Activated naive CD4-positive, alpha-beta T cell treated with anti-CD3 and anti-CD28 coated beads for 36 hours (primary cell): ENCODE data around the gene XRN1. TPM values are rescaled to one million over a fixed set of nuclear protein-coding genes. Genes with fewer than 3 reads are reported as not detected.
A peak's percentile ranks its signal among the peaks of the same experiment; 100 is the strongest.
"Not testable (repeated sequence)": the region's sequence is repeated elsewhere in the genome, so short reads cannot be mapped to it uniquely, and the experiment has no call there.

Experiments used
- CTCF ChIA-PET: fragments of 350-600 bp; sonication (Branson Sonifier 250); formaldehyde crosslinking; loops from one replicate; lab custom pipeline; 2021; ENCODE audit warnings: antibody characterized with exemption; lab: Charles Lee
- DNase-seq: peaks from one replicate; pipeline ENCODE4 v3.0.0-alpha.2; 2020
- H3K27ac Mint-ChIP-seq: one replicate; pipeline ENCODE4 v1.8.0; 2021; ENCODE audit warnings: mild to moderate bottlenecking, mixed read lengths
- H3K27me3 Mint-ChIP-seq: one replicate; pipeline ENCODE4 v1.8.0; 2021; ENCODE audit warnings: low read depth, mixed read lengths
- H3K36me3 Mint-ChIP-seq: one replicate; pipeline ENCODE4 v1.8.0; 2021; ENCODE audit warnings: low read depth, mixed read lengths
- H3K4me1 Mint-ChIP-seq: one replicate; pipeline ENCODE4 v1.8.0; 2021; ENCODE audit warnings: low read depth, mixed read lengths
- H3K4me3 Mint-ChIP-seq: one replicate; pipeline ENCODE4 v1.8.0; 2021; ENCODE audit warnings: mild to moderate bottlenecking, moderate library complexity, mixed read lengths
- H3K9me3 Mint-ChIP-seq: one replicate; pipeline ENCODE4 v1.8.0; 2021; ENCODE audit warnings: mixed read lengths
- intact Hi-C: fragments of 100-400 bp; cut with micrococcal nuclease; formaldehyde crosslinking; loops from one replicate; pipeline ENCODE4 v1.15.1; 2023
- total RNA-seq, 2 experiments: library from RNA; stranded (reverse); gene quantifications; one replicate each; pipeline ENCODE4 v1.2.3, GENCODE V29; 2021

The XRN1 gene
- total RNA-seq, 2 experiments from 2014 or later: 63.9 to 64.5 TPM

DNA sequence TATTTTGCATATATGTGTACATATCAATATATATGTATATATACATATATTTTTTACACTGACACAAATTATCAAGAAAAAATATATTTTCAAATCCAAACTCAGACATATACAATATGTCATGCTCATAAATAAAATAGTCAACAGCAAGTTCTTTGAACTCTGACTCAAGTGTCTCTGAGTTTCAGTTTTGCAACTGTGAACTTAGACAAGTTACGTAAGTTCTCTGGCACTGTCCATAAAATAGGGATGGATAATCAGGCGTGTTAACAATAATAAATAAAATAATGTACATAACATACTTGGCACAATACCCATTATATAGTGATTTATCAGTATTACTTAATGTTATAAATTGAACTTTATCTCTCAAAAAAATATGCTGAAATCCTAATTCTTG, 12.1 kb upstream of the XRN1 start:
- CTCF ChIA-PET: no interaction called here
- H3K36me3 Mint-ChIP-seq: peaks cover 20% of the 10 kb centered on the region

DNA sequence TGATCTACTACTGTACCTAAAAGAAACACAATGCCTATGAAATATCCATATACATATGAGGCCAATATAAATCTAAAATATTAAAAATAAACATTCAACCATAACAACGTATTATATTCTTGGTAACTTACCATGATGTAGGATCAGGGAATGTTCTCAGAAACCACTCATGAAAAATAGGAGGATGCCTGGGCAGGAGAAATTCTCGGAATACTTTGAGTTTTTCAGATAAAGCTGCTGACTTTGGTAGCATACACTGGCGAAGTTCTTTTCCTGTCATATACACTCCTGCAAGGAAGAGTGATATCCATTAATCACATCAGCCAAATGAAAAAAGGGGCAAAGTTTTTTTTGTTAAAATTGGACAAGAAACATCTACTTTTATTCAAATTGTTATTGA, 11.3 kb upstream of the XRN1 start:
- H3K36me3 Mint-ChIP-seq: peaks cover 20% of the 10 kb centered on the region
- H3K4me3 Mint-ChIP-seq: no peak overlapping the region
- no peak for DNase-seq
- H3K4me1 Mint-ChIP-seq: no peaks in the 10 kb centered on the region
- CTCF ChIA-PET: no interaction called here
- no peak overlapping the region for H3K27ac Mint-ChIP-seq
- no peaks in the 10 kb centered on the region for H3K9me3 Mint-ChIP-seq
- H3K27me3 Mint-ChIP-seq: no peaks in the 10 kb centered on the region
- intact Hi-C loops: no loop called here

More for the DNA sequence above, 12.1 kb upstream of the XRN1 start:
- no peak overlapping the region for H3K27ac Mint-ChIP-seq
- H3K27me3 Mint-ChIP-seq: no peaks in the 10 kb centered on the region
- no peaks in the 10 kb centered on the region for H3K9me3 Mint-ChIP-seq
- H3K4me3 Mint-ChIP-seq: no peak overlapping the region
- H3K4me1 Mint-ChIP-seq: no peaks in the 10 kb centered on the region
- DNase-seq: no peak
- intact Hi-C loops: no loop called here

DNA sequence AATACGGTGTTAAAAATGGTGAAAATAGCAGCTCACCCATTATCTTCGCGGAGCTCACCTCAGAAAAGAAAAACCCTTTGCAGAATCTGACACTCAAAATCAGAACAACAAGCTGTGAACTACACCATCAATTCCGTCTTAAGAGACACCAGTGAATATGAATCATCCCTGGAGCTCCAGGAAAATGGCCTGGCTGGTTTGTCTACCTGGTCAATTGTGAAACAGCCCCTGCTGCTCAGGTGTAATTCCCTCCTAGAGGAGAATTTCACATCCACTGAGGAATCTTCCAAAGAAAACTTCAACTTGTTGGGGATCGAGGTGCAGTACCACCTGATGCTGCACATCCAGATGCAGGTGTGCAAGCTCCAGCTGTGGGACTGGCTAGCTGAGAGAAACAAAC, 3.0 kb upstream of the XRN1 start:
- no peak overlapping the region for H3K4me3 Mint-ChIP-seq
- H3K4me1 Mint-ChIP-seq: peaks cover 7% of the 10 kb centered on the region
- no peaks in the 10 kb centered on the region for H3K27me3 Mint-ChIP-seq
- no peak for DNase-seq
- no peak overlapping the region for H3K27ac Mint-ChIP-seq
- CTCF ChIA-PET: no interaction called here
- peaks cover 26% of the 10 kb centered on the region for H3K36me3 Mint-ChIP-seq
- intact Hi-C loops: no loop called here
- no peaks in the 10 kb centered on the region for H3K9me3 Mint-ChIP-seq

DNA sequence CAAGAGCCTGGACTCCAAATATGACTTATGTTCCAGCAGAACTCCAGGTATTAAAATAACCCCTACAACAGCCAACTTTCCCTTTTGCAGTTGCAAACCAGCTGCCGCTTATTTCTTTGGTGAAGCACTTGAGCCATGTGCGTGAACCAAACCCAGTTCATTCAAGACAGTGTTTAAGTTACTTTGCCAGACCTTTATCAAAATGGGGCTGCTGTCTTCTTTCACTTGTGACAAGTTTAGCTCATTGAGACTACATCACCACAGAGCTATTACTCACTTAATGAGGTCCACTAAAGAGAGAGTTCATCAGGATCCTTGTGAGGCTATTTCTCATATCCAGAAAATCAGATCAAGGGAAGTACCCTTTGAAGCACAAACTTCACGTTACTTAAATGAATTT, 2.4 kb upstream of the XRN1 start:
- H3K27ac Mint-ChIP-seq: peak overlapping the region; percentile 9
- CTCF ChIA-PET: no interaction called here
- no peak for DNase-seq
- no peaks in the 10 kb centered on the region for H3K9me3 Mint-ChIP-seq
- peaks cover 25% of the 10 kb centered on the region for H3K36me3 Mint-ChIP-seq
- no peak overlapping the region for H3K4me3 Mint-ChIP-seq
- H3K4me1 Mint-ChIP-seq: peaks cover 14% of the 10 kb centered on the region
- intact Hi-C loops: no loop called here
- H3K27me3 Mint-ChIP-seq: no peaks in the 10 kb centered on the region

DNA sequence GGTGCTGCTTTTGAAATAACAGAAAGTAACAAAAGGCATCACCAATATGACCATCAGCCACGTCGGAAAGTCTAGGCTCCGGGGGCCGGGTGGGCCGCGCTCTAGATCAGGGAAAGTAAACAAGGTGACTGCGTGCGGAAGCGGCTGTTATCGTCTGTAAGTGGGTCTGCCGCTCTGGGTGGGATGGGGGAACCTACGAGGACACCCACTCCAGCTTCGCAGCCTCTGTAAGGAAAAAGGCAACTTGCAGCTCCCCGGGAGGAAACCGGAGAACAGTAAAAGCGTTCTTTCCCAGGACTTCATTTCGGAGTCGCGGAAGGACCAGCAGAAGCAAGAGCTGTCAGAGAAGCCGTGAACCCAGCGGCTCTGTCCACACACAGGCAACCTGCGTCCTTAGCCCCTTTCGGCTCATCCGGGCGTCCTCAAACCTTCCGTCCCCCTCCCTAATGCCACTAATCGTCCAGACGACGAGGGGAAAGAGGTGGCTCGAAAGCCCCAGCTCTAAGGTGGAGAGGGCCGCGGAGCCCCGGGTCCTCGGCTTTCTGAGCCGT, 461 bp downstream of the XRN1 start:
- CTCF ChIA-PET: interaction anchor here (0.9 kb wide), 1 partner anchor 51 kb away, joined by 3 read pairs; no protein-coding TSS in a partner anchor
- H3K4me3 Mint-ChIP-seq: peak overlapping the region; percentile 98
- no peaks in the 10 kb centered on the region for H3K27me3 Mint-ChIP-seq

DNA sequence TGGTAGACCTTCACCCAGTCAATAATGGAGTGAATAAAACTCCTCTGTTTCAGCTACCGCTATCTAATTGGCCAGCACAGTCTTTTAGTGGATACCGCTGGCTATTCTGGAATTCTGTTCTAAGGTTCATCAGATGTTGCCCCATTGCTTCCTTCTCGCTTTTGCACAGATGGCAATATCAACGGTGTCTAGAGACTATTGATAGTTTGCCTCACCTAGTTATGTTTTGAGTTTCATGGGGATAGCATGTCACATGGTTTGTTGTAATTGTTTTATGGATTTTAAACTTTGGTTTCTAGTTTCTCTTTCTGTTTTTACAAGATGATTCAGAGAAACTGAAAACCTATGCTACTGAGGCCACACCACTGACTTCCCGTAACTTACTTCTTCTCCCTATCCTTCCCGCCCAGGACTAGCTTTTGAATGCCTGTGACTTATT, 2.0 kb downstream of the XRN1 start:
- intact Hi-C loops: loop anchor here (1.0 to 10.0 kb wide), 13 partner anchors 15 to 1527 kb away; partner anchors contain the start of genes ATR, GK5 and SLC25A36
- peaks cover 43% of the 10 kb centered on the region for H3K4me1 Mint-ChIP-seq
- H3K36me3 Mint-ChIP-seq: peaks cover 30% of the 10 kb centered on the region
- peak; percentile 65 for DNase-seq
- CTCF ChIA-PET: no interaction called here
- H3K9me3 Mint-ChIP-seq: no peaks in the 10 kb centered on the region
- peak overlapping the region; percentile 98 for H3K4me3 Mint-ChIP-seq
- peak overlapping the region; percentile 100 for H3K27ac Mint-ChIP-seq
- no peaks in the 10 kb centered on the region for H3K27me3 Mint-ChIP-seq

More for the DNA sequence above, 461 bp downstream of the XRN1 start:
- Mint-ChIP-seq H3K27ac (peak overlapping the region; percentile 100), H3K4me1 (peaks cover 32% of the 10 kb centered on the region), H3K36me3 (peaks cover 31% of the 10 kb centered on the region), H3K9me3 (no peaks in the 10 kb centered on the region)
- DNase-seq: peak; percentile 44
- intact Hi-C loops: loop anchor here (1.0 to 10.0 kb wide), 13 partner anchors 17 to 1525 kb away; partner anchors contain the start of genes ATP1B3, GK5, RNF7 and SLC25A36

DNA sequence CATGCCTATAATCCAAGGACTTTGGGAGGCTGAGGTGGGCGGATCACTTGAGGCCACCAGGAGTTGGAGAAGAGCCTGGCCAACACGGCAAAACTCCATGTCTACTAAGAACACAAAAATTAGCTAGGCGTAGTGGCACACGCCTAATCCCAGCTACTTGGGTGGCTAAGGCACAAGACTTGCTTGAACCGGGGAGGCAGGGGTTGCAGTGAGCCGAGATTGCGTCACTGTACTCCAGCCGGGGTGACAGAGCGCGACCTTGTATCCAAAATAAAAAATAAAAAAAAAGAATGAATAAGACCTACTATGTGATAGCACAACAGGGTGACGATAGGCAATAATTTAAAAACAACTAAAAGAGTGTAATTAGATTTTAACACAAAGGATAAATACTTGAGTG, 3.5 kb downstream of the XRN1 start:
- Mint-ChIP-seq H3K9me3 (no peaks in the 10 kb centered on the region), H3K4me3 (no peak overlapping the region), H3K4me1 (peaks cover 48% of the 10 kb centered on the region), H3K36me3 (peaks cover 28% of the 10 kb centered on the region), H3K27ac (no peak overlapping the region), H3K27me3 (no peaks in the 10 kb centered on the region)
- intact Hi-C loops: loop anchor here (10.0 kb wide), 1 partner anchor 890 kb away; no protein-coding TSS in a partner anchor
- no peak for DNase-seq
- CTCF ChIA-PET: no interaction called here

DNA sequence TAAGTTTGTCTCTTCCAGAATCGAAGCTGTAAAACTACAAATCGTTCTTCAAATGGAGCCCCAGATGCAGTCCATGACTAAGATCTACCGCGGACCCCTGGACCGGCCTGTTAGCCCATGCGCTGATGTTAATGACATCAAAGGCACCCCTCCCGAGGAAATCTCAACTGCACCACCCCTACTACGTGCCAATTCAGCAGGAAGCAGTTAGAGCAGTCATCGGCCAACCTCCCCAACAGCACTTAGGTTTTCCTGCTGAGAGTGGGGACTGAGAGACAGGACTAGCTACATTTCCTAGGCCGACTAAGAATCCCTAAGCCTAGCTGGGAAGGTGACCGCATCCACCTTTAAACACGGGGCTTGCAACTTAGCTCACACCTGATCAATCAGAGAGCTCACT, 4.8 kb downstream of the XRN1 start:
- intact Hi-C loops: loop anchor here (10.0 kb wide), 1 partner anchor 888 kb away; no protein-coding TSS in a partner anchor
- not testable (repeated sequence) for H3K27ac Mint-ChIP-seq, H3K4me3 Mint-ChIP-seq, H3K27me3 Mint-ChIP-seq, H3K9me3 Mint-ChIP-seq, DNase-seq
- H3K4me1 Mint-ChIP-seq: peaks cover 54% of the 10 kb centered on the region
- CTCF ChIA-PET: interaction anchor here (0.6 kb wide), 1 partner anchor 291 kb away, joined by 5 read pairs; no protein-coding TSS in a partner anchor
- H3K36me3 Mint-ChIP-seq: peaks cover 31% of the 10 kb centered on the region

DNA sequence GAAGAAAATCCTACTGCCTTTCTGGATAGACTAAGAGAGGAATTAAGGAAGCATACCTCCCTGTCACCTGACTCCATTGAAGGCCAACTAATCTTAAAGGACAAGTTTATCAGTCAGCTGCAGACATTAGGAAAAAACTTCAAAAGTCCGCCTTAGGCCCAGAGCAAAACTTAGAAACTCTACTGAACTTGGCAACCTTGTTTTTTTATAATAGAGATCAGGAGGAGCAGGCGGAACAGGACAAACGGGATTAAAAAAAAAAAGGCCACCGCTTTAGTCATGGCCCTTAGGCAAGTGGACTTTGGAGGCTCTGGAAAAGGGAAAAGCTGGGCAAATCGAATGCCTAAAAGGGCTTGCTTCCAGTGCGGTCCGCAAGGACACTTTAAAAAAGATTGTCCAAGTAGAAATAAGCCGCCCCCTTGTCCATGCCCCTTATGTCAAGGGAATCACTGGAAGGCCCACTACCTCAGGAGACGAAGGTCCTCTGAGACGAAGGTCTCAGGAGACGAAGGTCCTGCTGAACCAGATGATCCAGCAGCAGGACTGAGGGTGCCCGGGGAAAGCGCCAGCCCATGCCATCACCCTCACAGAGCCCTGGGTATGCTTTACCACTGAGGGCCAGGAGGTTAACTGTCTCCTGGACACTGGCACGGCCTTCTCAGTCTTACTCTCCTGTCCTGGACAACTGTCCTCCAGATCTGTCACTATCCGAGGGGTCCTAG, 8.2 kb downstream of the XRN1 start:
- CTCF ChIA-PET, H3K4me3 Mint-ChIP-seq, DNase-seq, H3K27ac Mint-ChIP-seq, H3K27me3 Mint-ChIP-seq, H3K9me3 Mint-ChIP-seq: not testable (repeated sequence)
- peaks cover 31% of the 10 kb centered on the region for H3K36me3 Mint-ChIP-seq
- intact Hi-C loops: loop anchor here (10.0 kb wide), 1 partner anchor 885 kb away; no protein-coding TSS in a partner anchor
- peaks cover 53% of the 10 kb centered on the region for H3K4me1 Mint-ChIP-seq

DNA sequence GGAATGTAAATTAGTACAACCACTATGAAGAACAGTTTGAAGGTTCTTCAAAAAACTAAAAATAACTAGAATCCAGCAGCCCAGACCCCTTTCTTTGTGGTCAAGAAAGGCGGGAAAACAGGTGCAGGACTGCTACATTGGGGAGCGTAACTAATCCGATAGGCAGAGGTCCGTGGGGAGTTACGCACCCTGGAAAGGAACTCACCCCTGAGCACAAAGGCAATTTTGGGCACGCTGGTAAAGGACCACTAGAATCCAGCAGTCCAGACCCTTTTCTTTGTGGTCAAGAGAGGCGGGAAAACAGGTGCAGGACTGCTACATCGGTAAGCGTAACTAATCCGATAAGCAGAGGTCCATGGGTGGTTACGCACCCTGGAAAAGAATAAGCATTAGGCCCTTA, 9.7 kb downstream of the XRN1 start:
- intact Hi-C loops, H3K9me3 Mint-ChIP-seq, H3K4me3 Mint-ChIP-seq, H3K27me3 Mint-ChIP-seq, DNase-seq, CTCF ChIA-PET, H3K27ac Mint-ChIP-seq: not testable (repeated sequence)
- peaks cover 23% of the 10 kb centered on the region for H3K36me3 Mint-ChIP-seq
- peaks cover 43% of the 10 kb centered on the region for H3K4me1 Mint-ChIP-seq

DNA sequence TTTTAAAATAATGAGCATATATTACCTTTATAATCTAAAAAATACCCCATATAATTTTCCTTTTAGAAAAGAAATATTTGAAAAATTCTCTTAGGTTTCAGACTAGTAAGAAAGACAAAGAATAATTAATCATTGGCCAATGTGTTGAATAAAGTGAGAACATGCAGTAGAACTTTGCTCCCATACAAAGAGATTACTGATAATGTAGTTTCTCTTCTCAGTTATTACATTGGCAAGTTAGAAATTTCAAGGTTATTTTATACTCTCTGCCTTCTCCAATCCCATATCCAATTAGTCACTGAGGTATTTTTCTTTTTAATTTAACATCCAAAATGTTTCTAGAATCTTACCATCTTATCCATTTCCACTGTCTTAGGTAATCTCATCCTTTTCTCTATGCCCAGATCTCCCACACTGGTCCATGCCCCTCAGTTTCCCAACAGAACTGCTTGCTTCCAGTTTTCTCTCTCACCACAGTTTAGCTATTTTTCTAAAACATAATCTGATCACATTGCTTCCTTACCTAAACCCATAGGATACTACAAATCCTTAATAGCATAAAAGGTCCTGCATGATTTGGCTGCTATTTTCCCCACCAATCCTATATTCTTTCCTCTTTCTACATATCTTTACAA, 10.8 kb downstream of the XRN1 start:
- H3K36me3 Mint-ChIP-seq: peaks cover 24% of the 10 kb centered on the region
- H3K9me3 Mint-ChIP-seq: no peaks in the 10 kb centered on the region
- H3K4me1 Mint-ChIP-seq: peaks cover 36% of the 10 kb centered on the region
- DNase-seq: no peak
- intact Hi-C loops: no loop called here
- no peaks in the 10 kb centered on the region for H3K27me3 Mint-ChIP-seq
- CTCF ChIA-PET: no interaction called here
- no peak overlapping the region for H3K4me3 Mint-ChIP-seq
- H3K27ac Mint-ChIP-seq: no peak overlapping the region

DNA sequence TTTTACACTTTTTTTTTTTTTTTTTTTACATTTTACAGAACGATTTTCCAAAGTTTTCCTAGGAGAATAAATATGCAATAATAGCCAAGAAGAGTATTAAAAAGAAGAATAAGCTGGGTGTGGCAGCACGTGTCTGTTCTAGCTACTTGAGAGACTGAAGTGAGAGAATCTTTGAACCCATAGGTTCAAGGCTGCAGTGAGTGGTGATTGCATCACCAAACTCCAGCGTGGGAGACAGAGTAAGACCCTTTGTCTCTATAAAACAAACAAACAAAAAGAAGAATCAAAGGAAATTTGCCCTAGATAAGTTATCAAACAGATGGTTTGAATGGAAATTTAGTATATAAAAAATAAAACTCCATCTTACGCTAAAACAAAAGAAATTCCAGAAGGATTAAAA, 13.3 kb downstream of the XRN1 start:
- H3K4me1 Mint-ChIP-seq: peaks cover 40% of the 10 kb centered on the region

More for the DNA sequence above, 13.3 kb downstream of the XRN1 start:
- intact Hi-C loops: no loop called here
- Mint-ChIP-seq H3K27ac (no peak overlapping the region), H3K36me3 (peaks cover 35% of the 10 kb centered on the region), H3K27me3 (no peaks in the 10 kb centered on the region), H3K4me3 (no peak overlapping the region), H3K9me3 (no peaks in the 10 kb centered on the region)
- DNase-seq: no peak
- CTCF ChIA-PET: no interaction called here
